GM18508 (cell line): Measurements from ENCODE around the gene GPBAR1.
"Not testable (repeated sequence)": the region's sequence is repeated elsewhere in the genome, so short reads cannot be mapped to it uniquely, and the experiment has no call there.

Experiments
- ATAC-seq: cut with Tn5 transposase; IDR thresholded peaks from one replicate; pipeline ENCODE4 v1.9.1; 2021; ENCODE audit warnings: moderate number of reproducible peaks; ENCODE audit not compliant: insufficient read depth, unreplicated experiment

Gene GPBAR1

GRCh38 chr2:218265626-218266025 lies 4.8 kb downstream of the GPBAR1 start:
- no peak for ATAC-seq

GRCh38 chr2:218266316-218266979 lies 5.6 kb downstream of the GPBAR1 start:
- no peak for ATAC-seq

GRCh38 chr2:218267259-218267658 lies 6.4 kb downstream of the GPBAR1 start:
- ATAC-seq = no peak

GRCh38 chr2:218269900-218270720 lies 9.3 kb downstream of the GPBAR1 start, which contains the start of the genes AAMP and PNKD:
Gene AAMP (minus strand): TSS chr2:218270137. CDS start chr2:218270086, 51 bp downstream.
Gene PNKD (plus strand): TSS chr2:218270519. CDS start chr2:218270536, 17 bp downstream.
- peak; percentile 83 for ATAC-seq

- no peak for ATAC-seq
These were observed 10.1 kb downstream of the GPBAR1 start for GRCh38 chr2:218270721-218271486.

- no peak for ATAC-seq
These were observed 10.6 kb downstream of the GPBAR1 start for GRCh38 chr2:218271487-218271797.

- ATAC-seq = no peak
These were observed 11.2 kb downstream of the GPBAR1 start for GRCh38 chr2:218271865-218272530.

- no peak for ATAC-seq
These were observed 11.9 kb downstream of the GPBAR1 start for GRCh38 chr2:218272531-218273212.

- not testable (repeated sequence) for ATAC-seq
These were observed 12.5 kb downstream of the GPBAR1 start for GRCh38 chr2:218273214-218273907.

GRCh38 chr2:218273908-218274249 lies 13.1 kb downstream of the GPBAR1 start:
- no peak for ATAC-seq

GRCh38 chr2:218274586-218274985 lies 13.8 kb downstream of the GPBAR1 start:
- no peak for ATAC-seq

GRCh38 chr2:218275371-218276072 lies 14.7 kb downstream of the GPBAR1 start:
- no peak for ATAC-seq

- no peak for ATAC-seq
These were observed 16.4 kb downstream of the GPBAR1 start for GRCh38 chr2:218276986-218277755.

GRCh38 chr2:218277921-218278320 lies 17.1 kb downstream of the GPBAR1 start:
- ATAC-seq = no peak

- no peak for ATAC-seq
These were observed 17.9 kb downstream of the GPBAR1 start for GRCh38 chr2:218278531-218279360.

- no peak for ATAC-seq
These were observed 19.6 kb downstream of the GPBAR1 start for GRCh38 chr2:218280260-218280870.

GRCh38 chr2:218281449-218281848 lies 20.6 kb downstream of the GPBAR1 start:
- no peak for ATAC-seq
